GM19438 (cell line): Measurements from ENCODE around the gene C12orf76.
"Not testable (repeated sequence)": the region's sequence is repeated elsewhere in the genome, so short reads cannot be mapped to it uniquely, and the experiment has no call there.

Experiments used
- ATAC-seq: cut with Tn5 transposase; IDR thresholded peaks from one replicate; pipeline ENCODE4 v1.9.1; 2021; ENCODE audit warnings: low read depth; ENCODE audit not compliant: unreplicated experiment

The C12orf76 gene, protein sequence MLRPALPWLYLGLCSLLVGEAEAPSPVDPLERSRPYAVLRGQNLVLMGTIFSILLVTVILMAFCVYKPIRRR

DNA sequence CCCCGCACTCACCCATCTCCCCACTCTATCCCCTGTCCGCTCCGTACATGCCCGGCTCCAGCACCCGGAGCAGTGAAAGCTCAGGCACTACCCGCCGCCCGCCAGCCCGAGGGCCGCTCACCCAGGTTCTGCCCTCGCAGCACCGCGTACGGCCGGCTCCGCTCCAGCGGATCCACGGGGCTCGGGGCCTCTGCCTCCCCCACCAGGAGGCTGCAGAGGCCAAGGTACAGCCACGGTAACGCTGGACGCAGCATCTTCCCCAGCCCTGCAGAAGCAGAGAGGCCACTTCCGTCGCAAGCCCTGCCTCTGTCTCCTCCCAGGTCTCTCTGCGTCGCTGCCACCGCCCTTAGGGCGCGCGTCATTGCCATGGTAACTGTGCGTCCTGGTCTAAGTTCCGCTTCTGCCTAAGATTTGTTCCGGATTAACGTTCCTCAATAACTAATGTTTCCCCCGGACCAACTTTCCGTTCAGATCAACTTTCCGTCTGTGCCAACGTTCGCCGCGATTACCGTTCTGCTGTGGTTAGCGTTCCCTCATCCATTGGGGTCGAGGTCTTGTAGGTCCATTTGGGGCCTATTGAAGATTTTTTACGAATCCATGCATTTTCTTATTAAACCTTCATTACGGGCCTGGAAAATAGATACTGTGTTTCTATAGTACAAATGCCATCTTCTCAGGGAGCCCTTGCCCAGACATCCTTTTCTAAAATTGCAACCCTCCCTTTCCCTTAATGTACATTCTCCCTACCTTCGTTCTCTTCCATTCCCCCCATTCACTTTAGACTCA, at the start of gene C12orf76:
C12orf76 (minus strand) TSS at position 281 of the 786 bp plus-strand sequence; CDS start at position 254, 27 bp downstream.
- ATAC-seq: peak; percentile 99

DNA sequence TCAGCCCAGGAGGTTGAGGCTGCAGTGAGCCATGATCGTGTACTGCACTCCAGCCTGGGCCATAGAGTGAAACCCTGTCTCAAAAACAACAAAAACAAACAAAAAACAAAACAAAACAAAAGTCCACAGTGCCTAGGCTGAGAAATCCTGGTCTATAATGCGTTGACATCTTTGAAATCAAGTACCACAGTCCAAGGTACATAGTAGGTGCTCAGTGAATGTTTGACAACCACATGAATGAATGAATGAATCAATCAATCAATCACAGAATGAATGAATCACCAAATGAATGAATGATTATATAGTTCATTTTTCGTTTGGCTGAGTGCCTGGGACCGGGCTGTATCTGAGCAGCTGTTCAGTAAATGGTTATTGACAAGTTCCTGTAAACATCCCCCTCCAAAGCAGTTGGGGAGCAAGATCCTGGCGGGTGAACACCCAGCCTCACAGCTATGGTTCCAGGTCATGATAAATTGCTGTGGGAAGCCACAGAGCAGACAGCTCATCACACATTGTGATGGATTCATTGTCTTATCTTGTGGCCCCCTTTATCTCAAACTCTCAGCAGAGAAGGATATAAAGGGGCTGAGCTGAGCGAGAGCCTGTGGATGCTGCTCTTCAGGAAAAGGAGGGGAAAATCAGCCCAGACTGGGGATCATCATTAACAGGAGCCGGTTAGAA, 45.4 kb upstream of the C12orf76 start:
- no peak for ATAC-seq

DNA sequence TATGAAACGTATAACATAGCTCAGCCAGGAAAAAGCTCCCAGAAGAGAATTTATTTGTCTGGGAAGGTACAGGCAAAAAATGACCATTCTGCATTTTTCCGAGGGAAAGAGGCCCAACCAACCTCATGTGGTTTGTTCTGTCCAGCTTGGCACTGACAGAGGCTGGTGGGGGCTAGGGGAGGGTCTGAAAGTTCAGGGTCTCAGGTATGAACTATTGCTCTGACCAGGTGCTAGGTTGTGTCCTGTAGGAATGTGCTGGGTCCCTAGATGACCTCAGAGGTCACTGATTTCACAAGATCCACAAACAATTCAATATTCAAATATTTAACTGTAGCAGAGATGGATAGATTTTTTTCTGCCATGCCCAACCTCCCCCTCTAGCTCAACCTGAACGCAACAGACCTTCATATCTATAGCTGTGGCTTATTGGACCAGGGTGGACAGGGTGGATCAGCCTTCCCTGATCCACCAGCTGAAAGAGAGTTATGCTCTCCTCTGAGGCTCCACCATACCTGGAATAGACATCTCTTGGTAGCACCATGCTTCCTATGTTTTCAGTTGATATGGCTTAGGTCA, 42.9 kb upstream of the C12orf76 start:
- ATAC-seq: no peak

DNA sequence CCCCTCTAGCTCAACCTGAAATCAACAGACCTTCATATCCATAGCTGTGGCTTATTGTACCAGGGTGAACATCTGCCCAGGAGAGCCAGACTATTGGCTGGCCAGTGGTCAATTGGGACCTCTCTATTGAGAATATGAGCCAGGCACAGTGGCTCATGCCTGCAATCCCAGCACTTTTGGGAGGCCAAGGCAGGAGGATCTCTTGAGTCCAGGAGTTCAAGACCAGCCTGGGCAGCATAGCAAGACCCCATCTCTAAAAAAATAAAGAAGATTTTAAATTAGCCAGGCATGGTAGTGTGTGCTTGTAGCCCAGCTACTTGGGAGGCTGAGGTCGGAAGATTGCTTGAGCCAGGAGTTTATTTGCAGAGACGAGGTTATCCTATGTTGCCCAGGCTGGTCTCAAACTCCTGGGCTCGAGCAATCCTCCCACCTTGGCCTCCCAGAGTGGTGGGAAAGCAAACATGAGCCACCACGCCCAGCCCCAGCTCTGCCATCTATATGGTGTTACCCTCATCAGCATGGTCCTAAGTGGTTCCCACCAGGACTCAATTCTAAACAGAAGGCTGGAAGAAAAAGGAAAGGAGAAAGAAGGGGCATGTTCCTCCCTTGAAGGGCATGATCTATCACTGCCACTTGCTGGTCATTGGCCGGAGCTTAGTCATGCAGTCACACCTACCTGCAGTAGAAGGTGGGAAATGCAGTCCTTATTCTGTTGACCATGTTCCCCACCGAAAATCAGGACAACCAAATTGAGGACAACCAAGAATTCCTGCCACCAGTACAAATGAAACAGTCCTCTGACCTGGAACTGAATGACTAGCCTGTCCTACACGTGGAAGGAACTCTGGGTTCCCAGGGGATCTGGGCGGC, 42.2 kb upstream of the C12orf76 start:
- ATAC-seq: no peak

DNA sequence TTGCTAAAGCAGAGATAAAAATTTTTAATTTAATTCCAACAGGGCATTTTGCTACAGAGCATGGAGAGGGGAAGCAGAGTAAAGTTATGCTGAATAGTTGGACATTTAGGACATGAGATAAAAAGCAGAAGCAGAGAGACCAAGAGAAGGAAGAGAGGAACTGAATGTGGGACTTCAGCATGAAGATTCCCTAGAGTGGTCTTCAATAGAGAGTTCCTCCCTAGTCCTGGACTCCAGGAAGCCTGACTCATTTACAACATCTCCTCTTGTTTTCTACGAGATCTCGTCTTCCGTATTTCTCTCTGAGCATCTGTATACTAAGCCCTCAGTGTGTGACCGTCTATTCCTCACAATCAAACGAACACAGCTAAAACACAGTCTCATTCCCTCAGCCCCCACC, 40.6 kb upstream of the C12orf76 start:
- ATAC-seq: no peak

DNA sequence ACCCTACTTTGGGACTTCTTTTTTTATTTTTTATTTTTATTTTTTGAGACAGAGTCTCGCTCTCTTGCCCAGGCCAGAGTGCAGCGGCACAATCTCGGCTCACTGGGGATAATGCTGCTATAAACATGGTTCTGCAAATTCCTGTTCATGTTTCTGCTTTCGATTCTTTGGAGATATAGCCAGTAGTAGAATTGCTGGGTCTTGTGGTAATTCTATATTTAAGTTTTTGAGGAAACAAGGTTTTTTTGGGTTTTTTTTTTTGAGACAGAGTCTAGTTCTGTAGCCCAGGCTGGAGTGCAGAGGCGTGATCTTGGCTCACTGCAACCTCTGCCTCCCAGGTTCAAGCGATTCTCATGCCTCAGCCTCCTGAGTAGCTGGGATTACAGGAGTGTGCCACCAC, 39.9 kb upstream of the C12orf76 start:
- not testable (repeated sequence) for ATAC-seq

DNA sequence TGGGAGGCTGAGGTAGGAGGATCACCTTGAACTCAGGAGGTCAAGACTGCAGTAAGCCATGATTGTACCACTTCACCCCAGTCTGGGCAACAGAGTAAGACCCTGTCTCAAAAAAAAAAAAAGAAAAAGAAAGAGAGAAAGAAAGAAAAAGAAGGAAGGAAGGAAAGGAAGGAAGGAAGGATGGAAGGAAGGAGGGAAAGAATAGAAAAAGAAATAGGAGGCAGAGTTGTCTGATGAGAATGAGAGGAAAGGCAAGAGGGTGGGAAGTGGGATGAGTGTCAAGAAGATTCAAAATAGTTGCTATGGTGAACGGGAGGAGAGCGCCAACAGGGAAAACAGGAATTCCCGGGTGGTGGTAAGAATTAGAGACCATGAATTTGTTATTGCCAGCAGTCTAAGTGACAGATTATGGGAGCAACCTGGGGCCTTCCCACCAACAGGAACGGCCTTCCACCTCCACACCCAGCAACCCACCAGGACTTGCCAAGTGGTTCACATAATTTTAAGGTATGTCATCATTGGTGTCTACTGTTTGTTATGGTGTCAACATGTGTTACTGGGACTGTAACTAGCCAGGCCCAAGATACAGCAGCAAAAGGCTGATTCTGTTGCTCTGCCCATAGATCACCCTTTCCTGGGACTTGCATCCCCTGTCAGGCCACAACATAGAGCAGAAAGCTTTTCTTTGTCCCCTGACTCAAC, 36.1 kb upstream of the C12orf76 start:
- no peak for ATAC-seq

DNA sequence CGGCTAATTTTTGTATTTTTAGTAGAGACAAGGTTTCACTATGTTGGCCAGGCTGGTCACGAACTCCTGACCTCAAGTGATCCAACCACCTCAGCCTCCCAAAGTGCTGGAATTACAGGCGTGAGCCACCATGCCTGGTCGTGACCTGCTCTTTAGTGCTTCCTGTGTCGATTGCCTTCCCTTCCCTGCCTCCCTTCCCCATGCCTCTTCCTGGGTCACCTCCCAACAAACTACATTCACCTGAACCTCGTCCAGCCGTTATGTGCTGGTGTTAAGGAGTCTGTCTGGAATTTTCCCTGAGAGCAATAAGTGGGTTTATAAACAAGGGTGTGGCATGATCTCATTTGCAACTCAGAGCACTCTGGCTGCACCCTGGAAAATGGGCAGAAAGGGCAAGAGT, 32.1 kb upstream of the C12orf76 start:
- ATAC-seq: no peak

DNA sequence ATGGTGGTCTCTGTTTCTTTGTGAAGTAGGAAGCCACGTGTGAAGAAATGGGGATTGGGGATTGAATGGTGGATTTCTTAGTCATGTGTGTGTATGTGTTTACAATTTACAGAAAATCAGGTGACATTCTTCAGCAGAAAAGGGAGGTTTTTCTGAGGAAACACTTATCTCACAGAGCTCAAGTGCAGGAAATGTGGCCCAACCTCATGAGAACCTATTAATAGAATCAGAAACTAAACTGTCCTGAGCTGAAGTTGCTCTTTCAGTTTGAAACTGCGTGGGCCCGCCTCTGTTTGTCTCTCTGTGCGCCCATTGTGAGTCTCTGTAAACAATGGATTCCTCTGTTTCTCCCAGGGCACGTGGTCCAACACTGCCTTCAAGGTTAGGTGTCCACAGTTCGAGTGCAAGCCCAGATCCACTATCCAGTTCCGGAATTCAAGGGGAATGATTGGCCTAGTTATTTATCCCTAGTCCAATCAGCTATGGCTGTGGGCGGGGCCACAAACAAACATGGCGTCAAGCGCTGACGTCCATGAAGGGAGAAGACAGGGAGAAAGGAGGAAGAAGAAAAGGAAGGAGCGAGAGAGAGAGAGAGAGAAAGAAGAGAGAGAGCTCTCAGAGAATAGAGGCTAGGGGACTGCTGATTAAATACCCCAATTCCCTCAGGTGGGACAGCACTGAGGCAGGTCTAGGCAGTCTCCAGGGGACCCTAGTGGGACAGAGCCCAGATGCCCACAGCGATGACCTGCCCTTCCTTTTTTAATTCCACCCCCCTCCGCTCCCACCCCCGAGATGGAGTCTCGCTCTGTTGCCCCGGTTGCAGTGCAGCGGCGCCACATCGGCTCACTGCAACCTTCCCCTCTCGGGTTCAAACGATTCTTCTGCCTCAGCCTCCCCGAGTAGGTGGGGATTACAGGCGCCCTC, 31.4 kb upstream of the C12orf76 start:
- ATAC-seq: peak; percentile 83

DNA sequence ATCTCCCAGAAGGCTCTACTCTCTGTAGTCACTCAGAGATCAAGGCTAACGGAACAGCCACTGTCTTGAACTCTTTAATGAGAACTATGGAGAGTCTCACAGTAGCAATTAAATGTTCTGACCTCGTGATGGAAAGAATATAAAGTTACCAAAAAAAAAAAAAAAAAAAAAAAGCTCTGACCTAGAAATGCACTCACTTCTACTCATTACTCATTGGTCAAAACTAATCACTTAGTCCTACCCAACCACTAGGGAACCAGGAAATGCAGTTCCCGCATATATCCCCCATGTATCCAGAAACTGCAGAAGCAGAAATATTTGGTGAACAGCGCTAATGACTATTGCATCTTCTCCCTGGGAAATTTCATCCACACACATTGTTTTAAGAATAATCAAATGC, 29.5 kb upstream of the C12orf76 start:
- ATAC-seq: no peak

DNA sequence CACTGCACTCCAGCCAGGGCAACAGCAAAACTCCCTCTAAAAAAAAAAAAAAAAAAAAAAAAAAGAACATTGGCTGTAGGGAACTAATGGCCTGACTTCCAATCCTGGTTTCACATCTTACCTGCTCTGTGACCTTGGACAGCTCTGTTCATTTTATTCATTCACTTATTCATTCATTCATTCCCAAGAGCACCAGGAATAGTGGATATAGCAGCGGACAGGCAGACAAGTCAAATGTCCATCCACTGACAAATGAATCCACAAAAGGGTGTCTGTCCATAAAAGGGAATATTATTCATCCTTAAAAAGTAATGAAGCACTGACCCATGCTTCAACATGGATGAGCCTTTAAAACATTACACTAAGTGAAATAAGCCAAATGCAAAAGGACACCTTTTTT, 27.6 kb upstream of the C12orf76 start:
- ATAC-seq: no peak

DNA sequence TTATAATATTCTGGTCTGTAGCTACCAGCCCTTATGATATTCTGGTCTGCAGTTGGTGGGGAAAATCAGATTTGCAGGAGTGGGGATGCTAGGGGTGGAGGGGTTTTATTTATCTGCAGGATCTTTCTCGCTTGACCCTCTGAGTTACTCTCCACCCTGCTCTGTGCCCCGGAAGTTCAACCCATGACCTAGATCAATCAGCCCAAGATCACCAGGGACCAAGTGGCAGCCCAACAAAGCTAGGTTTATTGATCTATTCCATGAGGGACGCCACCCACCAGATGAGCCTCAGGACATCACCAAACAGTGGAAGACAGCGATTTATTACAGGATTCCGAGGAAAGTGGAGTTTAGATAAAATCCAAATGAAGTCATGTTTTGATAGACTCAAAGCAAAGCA, 25.8 kb upstream of the C12orf76 start:
- no peak for ATAC-seq

DNA sequence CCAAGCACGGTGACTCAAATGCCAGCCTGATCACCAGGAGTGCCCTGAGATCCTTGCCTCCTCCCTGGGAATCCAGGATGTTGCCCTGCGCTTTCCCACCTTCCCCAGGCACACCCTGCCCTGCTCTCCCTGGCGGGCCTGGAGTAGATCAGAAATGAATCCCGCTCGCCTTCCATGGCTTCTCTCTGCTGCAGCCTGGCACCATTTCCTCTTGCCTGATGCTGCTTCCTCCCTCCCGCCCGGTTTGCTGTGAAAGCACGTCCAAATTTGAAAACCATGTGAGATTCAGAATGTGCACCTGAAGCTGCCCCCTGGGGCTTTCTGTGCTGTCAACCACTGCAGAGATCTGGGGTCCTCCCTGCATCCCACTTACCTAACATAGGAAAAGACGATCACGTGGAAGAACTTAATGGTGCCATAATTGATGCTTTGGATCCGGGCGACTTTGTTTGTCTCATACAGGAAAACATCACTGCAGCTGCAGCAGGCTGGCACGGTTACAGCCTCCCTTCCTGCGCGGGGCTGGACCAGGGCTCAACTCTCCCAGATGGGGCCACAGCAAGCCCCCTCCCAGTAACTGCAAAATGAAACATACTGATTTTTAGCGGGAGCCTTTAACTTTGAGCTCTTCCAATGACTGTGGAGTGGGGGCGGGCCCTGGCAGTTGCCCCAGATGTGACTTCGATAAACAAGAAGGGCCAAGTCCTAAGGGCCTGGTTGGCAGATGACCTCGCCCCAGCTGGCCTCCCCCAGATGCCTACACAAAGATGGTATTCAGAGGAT, 24.9 kb upstream of the C12orf76 start:
- no peak for ATAC-seq

DNA sequence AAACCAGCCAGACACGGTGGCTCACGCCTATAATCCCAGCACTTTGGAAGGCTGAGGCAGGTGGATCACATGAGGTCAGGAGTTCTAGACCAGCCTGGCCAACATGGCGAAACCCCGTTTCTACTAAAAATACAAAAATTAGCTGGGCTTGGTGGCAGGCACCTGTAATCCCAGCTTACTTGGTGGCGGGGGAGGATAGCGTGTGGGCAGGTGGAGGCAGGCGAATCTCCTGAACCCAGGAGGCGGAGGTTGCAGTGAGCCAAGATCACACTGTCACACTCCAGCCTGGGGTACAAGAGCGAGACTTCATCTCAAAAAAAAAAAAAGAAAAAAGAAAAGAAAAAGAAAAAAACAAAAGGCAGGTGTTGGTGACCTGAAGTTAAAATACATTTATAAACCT, 24.3 kb upstream of the C12orf76 start:
- ATAC-seq: not testable (repeated sequence)

DNA sequence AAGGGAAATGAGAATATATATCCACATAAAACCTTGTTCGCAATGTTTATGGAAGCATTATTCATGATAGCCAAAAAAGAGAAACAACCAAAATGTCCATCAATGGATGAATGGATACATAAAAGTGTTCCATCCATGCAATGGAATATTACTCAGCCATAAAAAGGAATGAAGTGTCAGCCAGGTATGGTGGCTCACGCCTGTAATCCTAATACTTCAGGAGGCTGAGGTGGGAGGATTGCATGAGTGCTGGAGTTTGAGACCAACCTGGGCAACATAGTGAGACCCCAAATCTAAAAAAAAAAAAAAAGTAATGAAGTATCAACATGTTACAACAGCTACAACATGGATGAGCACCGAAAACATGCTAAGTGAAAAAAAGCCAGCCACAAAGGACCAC, 23.6 kb upstream of the C12orf76 start:
- no peak for ATAC-seq

DNA sequence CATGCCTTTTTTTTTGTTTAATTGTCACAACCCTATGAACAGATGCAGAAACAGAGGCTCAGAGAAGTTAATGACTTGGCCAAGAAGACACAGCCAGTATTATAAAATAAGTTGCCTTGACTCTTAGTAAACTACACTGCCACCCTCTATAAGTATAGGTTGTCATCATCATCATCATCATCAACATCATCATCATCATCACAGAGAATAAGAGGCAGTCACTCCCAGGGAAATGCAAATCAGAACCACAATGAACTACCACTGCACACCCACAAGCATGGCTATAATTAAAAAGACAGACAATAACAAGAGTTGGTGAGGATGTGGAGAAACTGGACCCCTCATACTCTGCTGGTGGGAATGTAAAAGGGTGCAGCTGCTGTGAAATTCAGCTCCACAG, 23.2 kb upstream of the C12orf76 start:
- no peak for ATAC-seq

DNA sequence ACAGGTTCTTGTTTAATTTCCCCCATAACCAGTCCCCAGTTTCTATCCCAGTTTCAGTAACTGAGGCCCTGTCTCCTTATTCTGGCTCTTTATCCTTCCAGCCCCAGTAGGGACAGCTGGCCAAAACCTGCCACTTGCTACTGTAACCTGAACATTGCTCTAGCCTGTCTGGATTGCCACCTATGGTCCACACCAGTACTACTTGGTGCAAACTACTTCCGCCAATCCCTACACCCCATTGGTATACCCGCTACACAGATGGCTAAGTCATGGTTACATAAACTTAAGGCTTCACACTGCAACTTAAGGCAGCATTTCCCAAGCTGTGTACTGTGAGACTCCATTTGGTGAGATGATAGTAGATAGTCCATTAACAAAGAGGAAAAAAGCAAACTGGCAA, 20.3 kb upstream of the C12orf76 start:
- no peak for ATAC-seq

DNA sequence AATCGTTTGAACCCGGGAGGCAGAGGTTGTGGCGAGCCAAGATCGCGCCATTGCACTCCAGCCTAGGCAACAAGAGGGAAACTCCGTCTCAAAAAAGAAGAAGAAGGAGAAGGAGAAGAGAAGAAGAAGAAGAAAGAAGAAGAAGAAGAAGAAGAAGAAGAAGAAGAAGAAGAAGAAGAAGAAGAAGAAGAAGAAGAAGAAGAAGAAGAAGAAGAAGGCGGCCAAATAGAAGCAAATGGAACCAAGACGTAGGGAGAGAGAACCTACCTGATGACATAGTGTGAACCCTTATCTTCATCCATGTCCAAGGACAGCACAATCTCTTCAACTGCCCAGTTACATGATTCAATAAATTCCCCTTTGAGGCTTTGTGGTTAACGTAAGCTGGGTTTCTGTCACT, 19.8 kb upstream of the C12orf76 start:
- ATAC-seq: not testable (repeated sequence)
